HL-60/S4 (cell line): Measurements from ENCODE around the gene RALBP1.
"Not testable (repeated sequence)": the region's sequence is repeated elsewhere in the genome, so short reads cannot be mapped to it uniquely, and the experiment has no call there.

Experiments used
- in situ Hi-C: fragments of 300-500 bp; cut with MboI; formaldehyde crosslinking; loops from 2 replicates; pipeline ENCODE4 v1.14.3; 2022; ENCODE audit warnings: low sequenced_read_pairs

Gene RALBP1

GRCh38 chr18:9474983-9475642 lies at the start of gene RALBP1:
Gene RALBP1, plus strand, starts transcription at chr18:9475513. Its CDS starts 37,533 bp downstream, at chr18:9513046.
- in situ Hi-C loops = no loop called here

GRCh38 chr18:9426753-9427152 lies 48.6 kb upstream of the RALBP1 start:
- in situ Hi-C loops = no loop called here

- in situ Hi-C loops = no loop called here
These were observed 47.0 kb upstream of the RALBP1 start for GRCh38 chr18:9428301-9428706.

GRCh38 chr18:9428862-9429661 lies 46.3 kb upstream of the RALBP1 start:
- in situ Hi-C loops = no loop called here

- in situ Hi-C loops = no loop called here
These were observed 45.7 kb upstream of the RALBP1 start for GRCh38 chr18:9429662-9429993.

GRCh38 chr18:9430315-9430714 lies 45.0 kb upstream of the RALBP1 start:
- in situ Hi-C loops = not testable (repeated sequence)

- in situ Hi-C loops = no loop called here
These were observed 44.0 kb upstream of the RALBP1 start for GRCh38 chr18:9431296-9431695.

GRCh38 chr18:9433122-9433521 lies 42.2 kb upstream of the RALBP1 start:
- in situ Hi-C loops = not testable (repeated sequence)

- in situ Hi-C loops = no loop called here
These were observed 41.6 kb upstream of the RALBP1 start for GRCh38 chr18:9433671-9434121.

GRCh38 chr18:9434122-9434701 lies 41.1 kb upstream of the RALBP1 start:
- in situ Hi-C loops = no loop called here

- in situ Hi-C loops = no loop called here
These were observed 40.3 kb upstream of the RALBP1 start for GRCh38 chr18:9435041-9435440.

GRCh38 chr18:9436206-9436929 lies 38.9 kb upstream of the RALBP1 start:
- in situ Hi-C loops = no loop called here

- in situ Hi-C loops = no loop called here
These were observed 38.3 kb upstream of the RALBP1 start for GRCh38 chr18:9437021-9437437.

GRCh38 chr18:9437672-9438071 lies 37.6 kb upstream of the RALBP1 start:
- in situ Hi-C loops = no loop called here

- in situ Hi-C loops = no loop called here
These were observed 34.3 kb upstream of the RALBP1 start for GRCh38 chr18:9441061-9441460.

- in situ Hi-C loops = no loop called here
These were observed 30.8 kb upstream of the RALBP1 start for GRCh38 chr18:9444549-9444948.

GRCh38 chr18:9446839-9447238 lies 28.5 kb upstream of the RALBP1 start:
- in situ Hi-C loops = no loop called here

- in situ Hi-C loops = no loop called here
These were observed 28.0 kb upstream of the RALBP1 start for GRCh38 chr18:9447334-9447733.

- in situ Hi-C loops = no loop called here
These were observed 25.5 kb upstream of the RALBP1 start for GRCh38 chr18:9449600-9450414.

- in situ Hi-C loops = not testable (repeated sequence)
These were observed 24.4 kb upstream of the RALBP1 start for GRCh38 chr18:9450920-9451319.
